HG02885 (cell line): ENCODE results near the gene CSDE1.

Experiments
- ATAC-seq: cut with Tn5 transposase; IDR thresholded peaks from one replicate; pipeline ENCODE4 v1.9.1; 2021; ENCODE audit warnings: mild to moderate bottlenecking; ENCODE audit not compliant: unreplicated experiment, poor library complexity

Gene CSDE1

DNA sequence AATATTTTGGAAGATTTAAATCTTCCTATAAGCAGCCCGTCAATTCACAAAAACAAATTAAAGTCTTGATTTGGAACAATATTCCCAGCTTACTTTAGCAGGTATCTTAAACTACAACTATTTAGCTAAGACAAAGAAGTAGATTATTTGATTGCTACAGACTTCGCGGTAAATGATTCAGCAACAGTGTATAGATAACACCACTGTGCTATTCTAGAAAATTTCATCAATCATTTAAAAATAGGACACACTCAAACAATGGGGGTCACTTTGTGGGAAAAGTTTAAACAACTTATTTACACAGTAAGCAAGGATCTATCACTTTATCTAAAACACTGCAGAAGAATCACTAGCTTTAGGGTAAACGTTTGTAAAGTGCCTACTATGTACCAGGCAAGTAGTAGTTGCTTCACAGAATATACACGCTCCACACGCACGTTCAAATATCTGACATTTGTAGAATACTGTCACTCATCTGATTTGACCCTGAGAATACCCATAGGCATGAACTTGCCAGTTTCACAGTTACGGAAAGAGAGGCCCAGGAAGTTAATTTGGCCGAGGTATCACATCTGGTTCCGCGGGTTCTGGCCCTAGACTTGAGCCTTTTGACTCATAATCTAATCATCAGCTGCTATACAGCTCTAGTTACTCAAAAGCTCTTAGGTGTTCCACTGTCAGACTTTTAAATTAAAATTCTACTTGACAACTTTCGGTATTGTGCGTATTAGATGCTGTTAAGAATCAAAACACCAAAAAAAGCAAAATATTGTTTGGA, 88.8 kb downstream of the CSDE1 start:
- ATAC-seq, result no peak

- ATAC-seq, result no peak
Observed at GRCh38 chr1:114668373-114668772, 89.4 kb downstream of the CSDE1 start.

GRCh38 chr1:114666954-114667353, 90.8 kb downstream of the CSDE1 start:
- no peak for ATAC-seq
